SK-N-SH (cell line): ENCODE measurements around the gene CAMKMT. TPM values are rescaled to one million over a fixed set of nuclear protein-coding genes. Genes with fewer than 3 reads are reported as not detected.

ENCODE experiments used
- CTCF ChIA-PET: fragments of 300-600, 350-600 bp; formaldehyde crosslinking; extraction: SDS; loops from one replicate; lab custom pipeline; 2021; lab: Yijun Ruan, JAX
- POLR2A ChIA-PET: fragments of 350-600 bp; sonication (Branson Sonifier 250); formaldehyde crosslinking; extraction: SDS; loops from one replicate; lab custom pipeline; 2020; ENCODE audit warnings: antibody characterized with exemption, inconsistent platforms; lab: Yijun Ruan, JAX
- DNase-seq: peaks from one replicate; pipeline ENCODE4 v3.0.0; 2012
- H2AFZ ChIP-seq: fragments of 200-600 bp; sonication (generic); 2 replicates; pipeline ENCODE4 v1.8.1; 2016; ENCODE audit warnings: antibody characterized with exemption, mild to moderate bottlenecking, low read depth
- H3F3A ChIP-seq: fragments of 200-600 bp; sonication (generic); replicated peaks from 2 replicates; pipeline ENCODE3; 2016; ENCODE audit warnings: antibody characterized with exemption, mild to moderate bottlenecking; ENCODE audit not compliant: insufficient read depth
- H3K27ac ChIP-seq, 2 experiments: fragments of 200-500 bp in 1 of 2; fragments of 200-600 bp in 1 of 2; sonication (Bioruptor generic) in 1 of 2; sonication (generic), shearing (Covaris generic) in 1 of 2; 2 replicates each; pipeline versions ENCODE4 v1.5.1 to v1.6.1; 2014 to 2016; ENCODE audit warnings: low read depth in 2 of 2, inconsistent platforms in 1 of 2, low read length in 1 of 2, mild to moderate bottlenecking in 1 of 2, mixed read lengths in 1 of 2
- H3K27me3 ChIP-seq: fragments of 200-600 bp; sonication (generic), shearing (Covaris generic); 2 replicates; pipeline ENCODE4 v1.6.1; 2016; ENCODE audit warnings: mixed run types; ENCODE audit not compliant: insufficient read depth
- H3K36me3 ChIP-seq, 2 experiments: fragments of 200-500 bp in 1 of 2; fragments of 200-600 bp in 1 of 2; sonication (Bioruptor generic) in 1 of 2; sonication (generic) in 1 of 2; replicated peaks in 1 of 2; 2 replicates each; pipeline versions ENCODE3 to v1.5.1; 2014 to 2016; ENCODE audit warnings: low read length in 1 of 2, mild to moderate bottlenecking in 1 of 2; ENCODE audit not compliant: insufficient read depth in 2 of 2, control insufficient read depth in 1 of 2
- H3K4me1 ChIP-seq, 2 experiments: fragments of 200-500 bp in 1 of 2; fragments of 200-600 bp in 1 of 2; sonication (Bioruptor generic) in 1 of 2; sonication (generic), shearing (Covaris generic) in 1 of 2; 2 replicates each; pipeline versions ENCODE4 v1.5.1 to v1.6.1; 2014 to 2016; ENCODE audit warnings: low read depth in 1 of 2, low read length in 1 of 2, mixed run types in 1 of 2; ENCODE audit not compliant: insufficient read depth in 2 of 2, control insufficient read depth in 1 of 2
- H3K4me2 ChIP-seq: fragments of 200-600 bp; sonication (generic), shearing (Covaris generic); 2 replicates; pipeline ENCODE4 v1.6.1; 2017; ENCODE audit warnings: mixed run types
- H3K4me3 ChIP-seq, 2 experiments: fragments of 200-500 bp in 1 of 2; fragments of 200-600 bp in 1 of 2; sonication (Bioruptor generic) in 1 of 2; sonication (generic), shearing (Covaris generic) in 1 of 2; 2 replicates each; pipeline versions ENCODE4 v1.5.1 to v1.8.1; 2014 to 2016; ENCODE audit warnings: low read depth in 2 of 2, inconsistent platforms in 1 of 2, low read length in 1 of 2, mild to moderate bottlenecking in 1 of 2, mixed read lengths in 1 of 2, moderate library complexity in 1 of 2
- H3K79me2 ChIP-seq: fragments of 200-600 bp; sonication (generic); 2 replicates; pipeline ENCODE4 v1.8.1; 2017; ENCODE audit warnings: mild to moderate bottlenecking; ENCODE audit not compliant: insufficient read depth
- H3K9ac ChIP-seq: fragments of 200-600 bp; sonication (generic); 2 replicates; pipeline ENCODE4 v1.6.1; 2017; ENCODE audit warnings: mixed run types
- H3K9me2 ChIP-seq: fragments of 200-600 bp; sonication (generic); 2 replicates; pipeline ENCODE4 v1.6.1; 2017; ENCODE audit warnings: mixed run types
- H3K9me3 ChIP-seq: fragments of 200-600 bp; sonication (generic); 2 replicates; pipeline ENCODE4 v1.6.1; 2017; ENCODE audit warnings: mixed run types, mild to moderate bottlenecking, moderate library complexity
- H4K20me1 ChIP-seq: fragments of 200-600 bp; sonication (generic); 2 replicates; pipeline ENCODE4 v1.6.1; 2017; ENCODE audit warnings: mild to moderate bottlenecking, mixed run types; ENCODE audit not compliant: insufficient read depth
- CTCF ChIP-seq: fragments of 200-600 bp; sonication (generic); IDR thresholded peaks from 2 replicates; pipeline ENCODE4 v1.6.1; 2017; ENCODE audit warnings: antibody characterized with exemption, mild to moderate bottlenecking, moderate library complexity
- EP300 ChIP-seq, 2 experiments: IDR thresholded peaks; 2 replicates each; pipeline versions ENCODE4 v1.4.0 to v1.6.1; 2012; ENCODE audit warnings: borderline replicate concordance in 1 of 2, low read depth in 1 of 2, low read length in 1 of 2
- EZH2phosphoT487 ChIP-seq: fragments of 200-600 bp; sonication (generic); IDR thresholded peaks from 2 replicates; pipeline ENCODE4 v1.6.1; 2017; ENCODE audit warnings: low read depth, mixed run types, mild to moderate bottlenecking, antibody characterized with exemption, moderate library complexity, borderline replicate concordance
- FOSL2 ChIP-seq: IDR thresholded peaks from 2 replicates; pipeline ENCODE4 v1.4.0; 2012; ENCODE audit warnings: low read depth, mild to moderate bottlenecking, moderate library complexity, borderline replicate concordance
- FOXJ3 ChIP-seq: sonication (generic); formaldehyde crosslinking; IDR thresholded peaks from 2 replicates; pipeline ENCODE4 v1.5.1; 2020; ENCODE audit warnings: mild to moderate bottlenecking, missing genetic modification reagents
- FOXM1 ChIP-seq: IDR thresholded peaks from 2 replicates; pipeline ENCODE4 v1.4.0; 2012; ENCODE audit warnings: low read depth, mild to moderate bottlenecking
- GABPA ChIP-seq: IDR thresholded peaks from 2 replicates; pipeline ENCODE4 v1.4.0; 2012; ENCODE audit warnings: low read depth, mild to moderate bottlenecking
- GATA2 ChIP-seq: sonication (generic); formaldehyde crosslinking; IDR thresholded peaks from 2 replicates; pipeline ENCODE4 v1.5.0; 2020; ENCODE audit warnings: mild to moderate bottlenecking, missing genetic modification reagents
- JUND ChIP-seq: IDR thresholded peaks from 2 replicates; pipeline ENCODE4 v1.4.0; 2012
- MEF2A ChIP-seq: IDR thresholded peaks from 2 replicates; pipeline ENCODE4 v1.4.0; 2012; ENCODE audit warnings: low read depth, borderline replicate concordance
- NFIC ChIP-seq: IDR thresholded peaks from 2 replicates; pipeline ENCODE4 v1.4.0; 2012; ENCODE audit warnings: borderline replicate concordance
- NRF1 ChIP-seq: IDR thresholded peaks from 2 replicates; pipeline ENCODE4 v1.6.1; 2012; ENCODE audit warnings: low read depth, mild to moderate bottlenecking, low read length
- PBX3 ChIP-seq: IDR thresholded peaks from 2 replicates; pipeline ENCODE4; 2012
- POLR2AphosphoS5 ChIP-seq: IDR thresholded peaks from 2 replicates; pipeline ENCODE4 v1.6.1; 2012; ENCODE audit warnings: low read depth, low read length
- RAD21 ChIP-seq: IDR thresholded peaks from 2 replicates; pipeline ENCODE4 v1.6.1; 2012; ENCODE audit warnings: mild to moderate bottlenecking, low read length
- RCOR1 ChIP-seq: fragments of 150-350 bp; IDR thresholded peaks from 2 replicates; pipeline ENCODE4 v1.6.1; 2017; ENCODE audit warnings: antibody characterized with exemption, low read length
- RFX5 ChIP-seq: IDR thresholded peaks from 2 replicates; pipeline ENCODE4 v1.6.1; 2012; ENCODE audit warnings: mild to moderate bottlenecking, improper control_type of control experiment, low read length
- RXRA ChIP-seq: IDR thresholded peaks from 2 replicates; pipeline ENCODE4 v1.4.0; 2012; ENCODE audit warnings: low read depth, mild to moderate bottlenecking, borderline replicate concordance
- SIN3A ChIP-seq: IDR thresholded peaks from 2 replicates; pipeline ENCODE4 v1.6.1; 2012; ENCODE audit warnings: low read depth, mild to moderate bottlenecking, low read length, moderate library complexity, borderline replicate concordance
- TAF1 ChIP-seq: IDR thresholded peaks from 2 replicates; pipeline ENCODE4 v1.6.1; 2012; ENCODE audit warnings: low read depth, mild to moderate bottlenecking, low read length, moderate library complexity, borderline replicate concordance
- TCF12 ChIP-seq: IDR thresholded peaks from 2 replicates; pipeline ENCODE4 v1.4.0; 2012
- YY1 ChIP-seq: IDR thresholded peaks from 2 replicates; pipeline ENCODE4 v1.4.0; 2012; ENCODE audit warnings: low read depth, mild to moderate bottlenecking
- WGBS: methylation state at CpG from one replicate; pipeline ENCODE4 v1.1.6; 2017; ENCODE audit warnings: low lambda C conversion rate; 5-methylcytosine and 5-hydroxymethylcytosine counted together
- polyA plus RNA-seq, 3 experiments: library from polyadenylated mRNA; depleted of rRNA; stranded (reverse); fragments of >200 nt; gene quantifications; 2 replicates each; pipeline ENCODE4 v1.2.3, GENCODE V29; 2012

CAMKMT gene
- polyA plus RNA-seq, 1 of the 3 experiments (the other 2 are of a cell fraction), result 5.9 TPM

- H4K20me1 ChIP-seq, result no peaks in the 10 kb centered on the region
- TF ChIP-seq YY1 (no peak), FOXM1 (no peak)
- TF ChIP-seq, all 33 proteins: peak for 0
- ChIA-PET POLR2A (no interaction called here), CTCF (interaction anchor here (0.8 to 1.6 kb wide), 4 partner anchors 29 to 46 kb away, joined by 3 to 5 read pairs (median 4); no protein-coding TSS in a partner anchor)
- no peaks in the 10 kb centered on the region for H3K9me2 ChIP-seq
- no peak overlapping the region for H3K9ac ChIP-seq
- no peaks in the 10 kb centered on the region for H3K9me3 ChIP-seq
- H3K4me3 ChIP-seq, result no peak overlapping the region
- DNase-seq, result no peak
- H3K36me3 ChIP-seq, result no peaks in the 10 kb centered on the region
- no peaks in the 10 kb centered on the region for H3K27me3 ChIP-seq
- WGBS, result 70% methylated on average over 4 of the region's 4 CpGs
- H3K27ac ChIP-seq, result no peak overlapping the region
- peaks cover 0 to 5% of the 10 kb centered on the region in 2 experiments; a peak in 1 of 4 replicates for H3K4me1 ChIP-seq
- H3K79me2 ChIP-seq, result no peaks in the 10 kb centered on the region
- H3K4me2 ChIP-seq, result no peak overlapping the region
- no peak overlapping the region for H2AFZ ChIP-seq
- H3F3A ChIP-seq, result no peaks in the 10 kb centered on the region
Observed at GRCh38 chr2:44433895-44434294, 72.1 kb downstream of the CAMKMT start.

GRCh38 chr2:44441200-44441599 lies 79.5 kb downstream of the CAMKMT start:
- no peak overlapping the region for H2AFZ ChIP-seq
- H3K4me3 ChIP-seq, result no peak overlapping the region
- H3K9me3 ChIP-seq, result no peaks in the 10 kb centered on the region
- no peaks in the 10 kb centered on the region for H3K4me1 ChIP-seq
- H3K27ac ChIP-seq, result no peak overlapping the region
- 73% methylated on average over 4 of the region's 4 CpGs for WGBS
- no peaks in the 10 kb centered on the region for H3F3A ChIP-seq
- H4K20me1 ChIP-seq, result no peaks in the 10 kb centered on the region
- POLR2A ChIA-PET, result no interaction called here
- CTCF ChIA-PET, result interaction anchor here (0.7 to 4.4 kb wide), 6 partner anchors 9 to 388 kb away, joined by 3 to 25 read pairs (median 3); no protein-coding TSS in a partner anchor
- H3K36me3 ChIP-seq, result no peaks in the 10 kb centered on the region
- no peaks in the 10 kb centered on the region for H3K79me2 ChIP-seq
- H3K4me2 ChIP-seq, result no peak overlapping the region
- no peaks in the 10 kb centered on the region for H3K9me2 ChIP-seq
- no peak overlapping the region for H3K9ac ChIP-seq
- no peak for TF ChIP-seq YY1
- no peak for TF ChIP-seq GABPA
- TF ChIP-seq EZH2phosphoT487, result no peak
- 0 out of 2 replicates have a peak, but pooled peaks have one; percentile 9 for TF ChIP-seq JUND
- TF ChIP-seq CTCF, result no peak
- no peak for TF ChIP-seq RFX5
- TF ChIP-seq EP300 (IDR thresholded peaks at IDR 0.05; ENCODE audit: borderline replicate concordance in 1 of 2, low read depth in 1 of 2, low read length in 1 of 2), result no peak
- TF ChIP-seq FOSL2, result peak; percentile 40
- TF ChIP-seq FOXJ3 (CRISPR knock-in tag), result no peak
- no peak for TF ChIP-seq RXRA
- no peak for TF ChIP-seq RCOR1
- TF ChIP-seq TCF12, result 0 out of 2 replicates have a peak, but pooled peaks have one; percentile 11
- no peak for TF ChIP-seq NRF1
- TF ChIP-seq TAF1, result no peak
- TF ChIP-seq POLR2AphosphoS5, result no peak
- no peak for TF ChIP-seq RAD21
- no peak for TF ChIP-seq PBX3
- no peak for TF ChIP-seq SIN3A
- TF ChIP-seq NFIC, result no peak
- no peak for TF ChIP-seq GATA2
- TF ChIP-seq MEF2A, result no peak
- no peak for DNase-seq
- H3K27me3 ChIP-seq, result no peaks in the 10 kb centered on the region
